K562 (cell line): ENCODE data around the gene ZNF121. TPM values are rescaled to one million over a fixed set of nuclear protein-coding genes. Genes with fewer than 3 reads are reported as not detected.
A peak's percentile ranks its signal among the peaks of the same experiment; 100 is the strongest.

ENCODE experiments used
- ATAC-seq: fragments of 200-7000 bp; cut with Tn5 transposase; 3 replicates; pipeline ENCODE4 v1.9.1; 2020; ENCODE audit warnings: moderate library complexity
- BruUV-seq: library from RNA; stranded (reverse); fragments of 400-500 nt; replicated peaks from 2 replicates; lab custom pipeline; 2021; lab: Mats Ljungman, UMichigan
- CTCF ChIA-PET: fragments of 300-600 bp; formaldehyde crosslinking; extraction: SDS; loops from one replicate; lab custom pipeline; 2021; ENCODE audit warnings: low intra/inter-chr PET ratio; lab: Yijun Ruan, JAX
- POLR2A ChIA-PET: fragments of 300-600, 350-650 bp; sonication (Branson Sonifier 250); formaldehyde crosslinking; extraction: SDS; loops from one replicate; lab custom pipeline; 2021; ENCODE audit warnings: antibody characterized with exemption, inconsistent platforms; lab: Yijun Ruan, JAX
- DNase-seq, 4 experiments: peaks; one replicate each; pipeline versions ENCODE4 v3.0.0 to v3.0.0-alpha.2; 2011 to 2018; ENCODE audit warnings: low spot score in 3 of 4, mixed read lengths in 3 of 4; ENCODE audit errors: extremely low read depth in 1 of 4
- FAIRE-seq: peaks from 2 replicates; lab custom pipeline; 2011; peaks lifted over from hg19 to GRCh38; lab: Jason Lieb, UNC
- H2AFZ ChIP-seq: 2 replicates; pipeline ENCODE4 v1.6.0; 2011; ENCODE audit warnings: low read depth, low read length, control low read depth, inconsistent platforms
- H3K27ac ChIP-seq: fragments of 200-600 bp; 3 replicates; pipeline ENCODE4 v1.8.0; 2011; ENCODE audit warnings: low read depth, mild to moderate bottlenecking, control low read depth, inconsistent platforms, low read length, moderate library complexity, mixed read lengths; ENCODE audit errors: extremely low read depth
- H3K27me3 ChIP-seq, 2 experiments: fragments of 300-600 bp in 1 of 2; 2 replicates in 1 of 2; 3 replicates in 1 of 2; pipeline versions ENCODE4 v1.6.0 to v1.8.0; 2011; ENCODE audit warnings: inconsistent platforms in 2 of 2, low read length in 2 of 2, mild to moderate bottlenecking in 1 of 2, mixed read lengths in 1 of 2, moderate library complexity in 1 of 2; ENCODE audit not compliant: control insufficient read depth in 2 of 2, insufficient read depth in 2 of 2
- H3K36me3 ChIP-seq: fragments of 300-600 bp; 3 replicates; pipeline ENCODE4 v1.8.0; 2011; ENCODE audit warnings: mild to moderate bottlenecking, low read length, inconsistent platforms; ENCODE audit not compliant: control insufficient read depth, insufficient read depth
- H3K4me1 ChIP-seq, 2 experiments: fragments of 200-600 bp in 1 of 2; replicated peaks in 1 of 2; 2 replicates in 1 of 2; 3 replicates in 1 of 2; pipeline versions ENCODE4 v1.5.1 to v1.8.0; 2011; ENCODE audit warnings: inconsistent platforms in 2 of 2, low read length in 2 of 2, mild to moderate bottlenecking in 1 of 2, mixed read lengths in 1 of 2, moderate library complexity in 1 of 2; ENCODE audit not compliant: control insufficient read depth in 2 of 2, insufficient read depth in 2 of 2
- H3K4me2 ChIP-seq: 2 replicates; pipeline ENCODE4 v1.6.1; 2011; ENCODE audit warnings: low read length, control low read depth, inconsistent platforms, mixed read lengths; ENCODE audit not compliant: insufficient read depth
- H3K4me3 ChIP-seq: fragments of 200-600 bp; sonication (generic), shearing (Covaris generic); 2 replicates; pipeline ENCODE4 v1.5.1; 2016; ENCODE audit warnings: control low read depth, inconsistent platforms
- H3K79me2 ChIP-seq: fragments of 200-600 bp; 3 replicates; pipeline ENCODE4 v1.8.0; 2011; ENCODE audit warnings: low read length, inconsistent platforms; ENCODE audit not compliant: control insufficient read depth, insufficient read depth
- H3K9ac ChIP-seq, 2 experiments: 2 replicates each; pipeline versions ENCODE4 v1.6.0 to v1.6.1; 2011; ENCODE audit warnings: low read depth in 2 of 2, low read length in 2 of 2, control low read depth in 1 of 2, inconsistent platforms in 1 of 2, mild to moderate bottlenecking in 1 of 2, mixed read lengths in 1 of 2; ENCODE audit not compliant: insufficient read depth in 1 of 2
- H3K9me1 ChIP-seq: one replicate; pipeline ENCODE4 v1.6.0; 2011; ENCODE audit warnings: inconsistent platforms, mild to moderate bottlenecking, low read length, moderate library complexity; ENCODE audit not compliant: control insufficient read depth, insufficient read depth
- H3K9me3 ChIP-seq: replicated peaks from 2 replicates; pipeline ENCODE4 v1.5.1; 2011; ENCODE audit warnings: low read depth, low read length, inconsistent platforms; ENCODE audit not compliant: control insufficient read depth, insufficient read depth
- H4K20me1 ChIP-seq: replicated peaks from 2 replicates; pipeline ENCODE4 v1.6.1; 2011; ENCODE audit warnings: low read length, inconsistent platforms, mixed read lengths; ENCODE audit not compliant: control insufficient read depth, insufficient read depth
- CAMTA2 ChIP-seq: fragments of 250-450 bp; sonication (Bioruptor Pico); conservative IDR thresholded peaks from 2 replicates; pipeline ENCODE4 v1.5.1; 2022
- GABPB1 ChIP-seq: sonication (generic); formaldehyde crosslinking; IDR thresholded peaks from 2 replicates; pipeline ENCODE4 v1.8.0; 2022; ENCODE audit warnings: mild to moderate bottlenecking, missing genetic modification reagents
- NR2C2 ChIP-seq, 2 experiments: fragments of 200-800 bp in 1 of 2; sonication (Bioruptor generic) in 1 of 2; sonication (generic) in 1 of 2; formaldehyde crosslinking in 1 of 2; IDR thresholded peaks; 2 replicates each; pipeline versions ENCODE4 v1.6.1 to v1.8.0; 2016 to 2022; ENCODE audit warnings: mild to moderate bottlenecking in 1 of 2, missing compliant biosample characterization in 1 of 2, missing genetic modification characterization in 1 of 2, missing genetic modification reagents in 1 of 2
- TBP ChIP-seq: optimal IDR thresholded peaks from 2 replicates; pipeline ENCODE3; 2011; ENCODE audit warnings: low read depth, low read length, improper control_type of control experiment
- TEAD4 ChIP-seq, 2 experiments: sonication (generic) in 1 of 2; formaldehyde crosslinking in 1 of 2; IDR thresholded peaks; 2 replicates each; pipeline versions ENCODE4 v1.6.1 to v1.8.0; 2012 to 2022; ENCODE audit warnings: borderline replicate concordance in 1 of 2, inconsistent platforms in 1 of 2, low read length in 1 of 2, mild to moderate bottlenecking in 1 of 2, missing genetic modification reagents in 1 of 2
- XRCC3 ChIP-seq: fragments of 450-650 bp; IDR thresholded peaks from 2 replicates; pipeline ENCODE4 v1.6.1; 2017; ENCODE audit warnings: mild to moderate bottlenecking, moderate library complexity
- ZNF134 ChIP-seq: fragments of 250-450 bp; sonication (Bioruptor Pico); conservative IDR thresholded peaks from 2 replicates; pipeline ENCODE4 v1.4.0; 2020
- ZNF75A ChIP-seq: fragments of 450-650 bp; formaldehyde crosslinking; IDR thresholded peaks from 2 replicates; pipeline ENCODE4 v1.4.0; 2020; ENCODE audit warnings: mild to moderate bottlenecking
- WGBS: fragments of 100-300 bp; shearing (Covaris generic); methylation state at CpG from one replicate; pipeline ENCODE4 v1.1.6; 2016; ENCODE audit warnings: low coverage, mixed read lengths; ENCODE audit not compliant: insufficient coverage; ENCODE audit errors: missing lambda C conversion rate; 5-methylcytosine and 5-hydroxymethylcytosine counted together
- in situ Hi-C: fragments of 300-500 bp; cut with MboI; formaldehyde crosslinking; loops from 4 replicates; pipeline ENCODE4 v1.15.0; 2018; ENCODE audit warnings: inconsistent platforms, mixed read lengths
- intact Hi-C: fragments of 100-400 bp; cut with micrococcal nuclease; formaldehyde crosslinking; loops from 2 replicates; pipeline ENCODE4 v1.14.2; 2022
- polyA plus RNA-seq, 8 experiments: library from polyadenylated mRNA; depleted of rRNA in 4 of 8; stranded (reverse) in 5 of 8; unstranded in 3 of 8; fragments of >200 nt; fragmentation: Nextera tagmentation in 2 of 8; fragmentation: Illumina TruSeq in 1 of 8; extraction: Ambion mirVana in 2 of 8; extraction: Trizol in 1 of 8; gene quantifications; 2 replicates each; pipeline versions ENCODE4 v1.2.1 to v1.2.3, GENCODE V29; 2011 to 2014; ENCODE audit warnings: inconsistent platforms in 1 of 8, missing spikeins in 1 of 8
- total RNA-seq, 7 experiments: library from RNA; depleted of rRNA in 6 of 7; stranded (reverse); fragments of >200 nt in 6 of 7; fragmentation: Illumina TruSeq in 2 of 7; extraction: Trizol in 2 of 7; gene quantifications; 2 replicates each; pipeline versions ENCODE4 v1.2.1 to v1.2.3, GENCODE V29; 2011 to 2021; ENCODE audit warnings: low replicate concordance in 1 of 7
- TF ChIP-seq, protein P1 (sequence below): fragments of 450-650 bp; IDR thresholded peaks from one replicate; pipeline ENCODE4 v1.6.1; 2018; ENCODE audit warnings: mild to moderate bottlenecking, moderate library complexity; ENCODE audit not compliant: partially characterized antibody
- TF ChIP-seq, protein P2 (sequence below): fragments of 250-450 bp; sonication (Bioruptor Pico); IDR thresholded peaks from 2 replicates; pipeline ENCODE4 v1.4.0; 2020; ENCODE audit warnings: mild to moderate bottlenecking, moderate library complexity
- TF ChIP-seq, protein P3 (sequence below): sonication (generic); formaldehyde crosslinking; IDR thresholded peaks from 2 replicates; pipeline ENCODE4 v1.8.1; 2023; ENCODE audit warnings: mild to moderate bottlenecking, missing genetic modification reagents
- TF ChIP-seq, protein P4 (sequence below): fragments of 250-450 bp; sonication (Bioruptor Pico); IDR thresholded peaks from 2 replicates; pipeline ENCODE4 v1.5.1; 2021; ENCODE audit warnings: mild to moderate bottlenecking

The ZNF121 gene
- total and polyA plus RNA-seq, 9 of the 15 experiments (the other 6 are each of a cell fraction or from before 2014, with no cell fraction given) = 14.6 to 115 (median 33.4) TPM

DNA sequence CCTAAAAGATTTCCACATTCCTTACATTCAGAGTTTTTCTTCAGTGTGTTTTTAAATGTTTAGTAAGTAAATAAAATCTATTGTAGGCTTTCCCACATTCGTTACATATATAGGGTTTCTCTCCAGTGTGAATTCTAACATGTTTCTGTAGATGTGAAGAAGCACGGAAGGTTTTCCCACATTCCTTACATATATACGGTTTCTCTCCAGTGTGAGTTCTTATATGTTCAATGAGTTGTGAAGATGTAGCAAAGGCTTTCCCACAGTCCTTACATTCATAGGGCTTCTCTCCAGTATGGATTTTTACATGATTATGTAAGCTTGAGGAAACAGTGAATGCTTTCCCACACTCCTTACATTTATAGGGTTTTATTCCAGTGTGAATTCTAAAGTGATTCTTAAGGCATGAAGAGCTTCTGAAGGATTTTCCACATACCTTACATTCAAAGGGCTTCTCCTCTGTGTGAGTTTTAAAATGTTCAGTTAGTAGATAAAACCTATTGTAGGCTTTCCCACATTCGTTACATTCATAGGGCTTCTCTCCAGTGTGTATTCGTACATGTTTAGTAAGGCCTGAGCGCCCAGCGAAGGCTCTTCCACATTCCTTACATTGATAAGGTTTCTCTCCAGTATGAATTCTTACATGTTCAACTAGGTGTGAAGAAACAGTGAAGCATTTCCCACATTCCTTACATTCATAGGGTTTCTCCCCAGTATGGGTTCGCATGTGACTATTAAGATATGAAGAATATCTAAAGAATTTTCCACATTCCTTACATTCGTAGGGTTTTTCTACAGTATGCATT is 18.2 kb downstream of the ZNF121 start:
- no peak overlapping the region for H3K9ac ChIP-seq
- no peak overlapping the region for H3K4me3 ChIP-seq
- intact Hi-C loops (no loop called here), in situ Hi-C loops (no loop called here)
- BruUV-seq = TSS peak; percentile 8
- H4K20me1 ChIP-seq = no peaks in the 10 kb centered on the region
- no peak overlapping the region for H2AFZ ChIP-seq
- H3K9me3 ChIP-seq = peaks cover 79% of the 10 kb centered on the region
- no peak for FAIRE-seq
- no peak overlapping the region for H3K4me2 ChIP-seq
- H3K36me3 ChIP-seq = peaks cover 99% of the 10 kb centered on the region
- no peaks in the 10 kb centered on the region for H3K9me1 ChIP-seq
- peaks cover 73% of the 10 kb centered on the region for H3K79me2 ChIP-seq
- ChIA-PET POLR2A (interaction anchor here (0.5 kb wide), 1 partner anchor 9 kb away, joined by 3 read pairs; no protein-coding TSS in a partner anchor), CTCF (no interaction called here)
- H3K4me1 ChIP-seq = no peaks in the 10 kb centered on the region
- no peaks in the 10 kb centered on the region for H3K27me3 ChIP-seq
- peak; percentile 36; the same call in 2 of the 3 replicates for ATAC-seq
- 99% methylated on average over 9 of the region's 9 CpGs for WGBS
- H3K27ac ChIP-seq = no peak overlapping the region
- DNase-seq = no peak
- TF ChIP-seq TBP (no peak), XRCC3 (peak; percentile 96), ZNF134 (no peak), NR2C2 (CRISPR knock-in tag; IDR thresholded peaks at IDR 0.05) (no peak), NR2C2 (tag; IDR thresholded peaks at IDR 0.05) (no peak), ZNF75A (peak; percentile 100), TEAD4 (IDR thresholded peaks at IDR 0.05; ENCODE audit: low read length) (peak; percentile 81), TEAD4 (CRISPR knock-in tag; IDR thresholded peaks at IDR 0.05; ENCODE audit: borderline replicate concordance) (no peak), GABPB1 (CRISPR knock-in tag) (no peak), CAMTA2 (no peak)
- TF ChIP-seq, protein P1, sequence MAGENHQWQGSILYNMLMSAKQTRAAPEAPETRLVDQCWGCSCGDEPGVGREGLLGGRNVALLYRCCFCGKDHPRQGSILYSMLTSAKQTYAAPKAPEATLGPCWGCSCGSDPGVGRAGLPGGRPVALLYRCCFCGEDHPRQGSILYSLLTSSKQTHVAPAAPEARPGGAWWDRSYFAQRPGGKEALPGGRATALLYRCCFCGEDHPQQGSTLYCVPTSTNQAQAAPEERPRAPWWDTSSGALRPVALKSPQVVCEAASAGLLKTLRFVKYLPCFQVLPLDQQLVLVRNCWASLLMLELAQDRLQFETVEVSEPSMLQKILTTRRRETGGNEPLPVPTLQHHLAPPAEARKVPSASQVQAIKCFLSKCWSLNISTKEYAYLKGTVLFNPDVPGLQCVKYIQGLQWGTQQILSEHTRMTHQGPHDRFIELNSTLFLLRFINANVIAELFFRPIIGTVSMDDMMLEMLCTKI = no peak
- TF ChIP-seq, protein P2, sequence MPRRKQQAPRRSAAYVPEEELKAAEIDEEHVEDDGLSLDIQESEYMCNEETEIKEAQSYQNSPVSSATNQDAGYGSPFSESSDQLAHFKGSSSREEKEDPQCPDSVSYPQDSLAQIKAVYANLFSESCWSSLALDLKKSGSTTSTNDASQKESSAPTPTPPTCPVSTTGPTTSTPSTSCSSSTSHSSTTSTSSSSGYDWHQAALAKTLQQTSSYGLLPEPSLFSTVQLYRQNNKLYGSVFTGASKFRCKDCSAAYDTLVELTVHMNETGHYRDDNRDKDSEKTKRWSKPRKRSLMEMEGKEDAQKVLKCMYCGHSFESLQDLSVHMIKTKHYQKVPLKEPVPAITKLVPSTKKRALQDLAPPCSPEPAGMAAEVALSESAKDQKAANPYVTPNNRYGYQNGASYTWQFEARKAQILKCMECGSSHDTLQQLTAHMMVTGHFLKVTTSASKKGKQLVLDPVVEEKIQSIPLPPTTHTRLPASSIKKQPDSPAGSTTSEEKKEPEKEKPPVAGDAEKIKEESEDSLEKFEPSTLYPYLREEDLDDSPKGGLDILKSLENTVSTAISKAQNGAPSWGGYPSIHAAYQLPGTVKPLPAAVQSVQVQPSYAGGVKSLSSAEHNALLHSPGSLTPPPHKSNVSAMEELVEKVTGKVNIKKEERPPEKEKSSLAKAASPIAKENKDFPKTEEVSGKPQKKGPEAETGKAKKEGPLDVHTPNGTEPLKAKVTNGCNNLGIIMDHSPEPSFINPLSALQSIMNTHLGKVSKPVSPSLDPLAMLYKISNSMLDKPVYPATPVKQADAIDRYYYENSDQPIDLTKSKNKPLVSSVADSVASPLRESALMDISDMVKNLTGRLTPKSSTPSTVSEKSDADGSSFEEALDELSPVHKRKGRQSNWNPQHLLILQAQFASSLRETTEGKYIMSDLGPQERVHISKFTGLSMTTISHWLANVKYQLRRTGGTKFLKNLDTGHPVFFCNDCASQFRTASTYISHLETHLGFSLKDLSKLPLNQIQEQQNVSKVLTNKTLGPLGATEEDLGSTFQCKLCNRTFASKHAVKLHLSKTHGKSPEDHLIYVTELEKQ (CRISPR knock-in tag) = no peak
- TF ChIP-seq, protein P3, sequence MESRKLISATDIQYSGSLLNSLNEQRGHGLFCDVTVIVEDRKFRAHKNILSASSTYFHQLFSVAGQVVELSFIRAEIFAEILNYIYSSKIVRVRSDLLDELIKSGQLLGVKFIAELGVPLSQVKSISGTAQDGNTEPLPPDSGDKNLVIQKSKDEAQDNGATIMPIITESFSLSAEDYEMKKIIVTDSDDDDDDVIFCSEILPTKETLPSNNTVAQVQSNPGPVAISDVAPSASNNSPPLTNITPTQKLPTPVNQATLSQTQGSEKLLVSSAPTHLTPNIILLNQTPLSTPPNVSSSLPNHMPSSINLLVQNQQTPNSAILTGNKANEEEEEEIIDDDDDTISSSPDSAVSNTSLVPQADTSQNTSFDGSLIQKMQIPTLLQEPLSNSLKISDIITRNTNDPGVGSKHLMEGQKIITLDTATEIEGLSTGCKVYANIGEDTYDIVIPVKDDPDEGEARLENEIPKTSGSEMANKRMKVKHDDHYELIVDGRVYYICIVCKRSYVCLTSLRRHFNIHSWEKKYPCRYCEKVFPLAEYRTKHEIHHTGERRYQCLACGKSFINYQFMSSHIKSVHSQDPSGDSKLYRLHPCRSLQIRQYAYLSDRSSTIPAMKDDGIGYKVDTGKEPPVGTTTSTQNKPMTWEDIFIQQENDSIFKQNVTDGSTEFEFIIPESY (CRISPR knock-in tag) = no peak
- TF ChIP-seq, protein P4, sequence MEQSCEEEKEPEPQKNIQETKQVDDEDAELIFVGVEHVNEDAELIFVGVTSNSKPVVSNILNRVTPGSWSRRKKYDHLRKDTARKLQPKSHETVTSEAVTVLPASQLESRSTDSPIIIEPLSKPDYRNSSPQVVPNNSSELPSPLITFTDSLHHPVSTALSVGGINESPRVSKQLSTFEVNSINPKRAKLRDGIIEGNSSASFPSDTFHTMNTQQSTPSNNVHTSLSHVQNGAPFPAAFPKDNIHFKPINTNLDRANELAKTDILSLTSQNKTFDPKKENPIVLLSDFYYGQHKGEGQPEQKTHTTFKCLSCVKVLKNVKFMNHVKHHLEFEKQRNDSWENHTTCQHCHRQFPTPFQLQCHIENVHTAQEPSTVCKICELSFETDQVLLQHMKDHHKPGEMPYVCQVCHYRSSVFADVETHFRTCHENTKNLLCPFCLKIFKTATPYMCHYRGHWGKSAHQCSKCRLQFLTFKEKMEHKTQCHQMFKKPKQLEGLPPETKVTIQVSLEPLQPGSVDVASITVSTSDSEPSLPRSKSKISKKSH (CRISPR knock-in tag) = peak; percentile 80
